GM23338 (cell line): ENCODE data around the gene SERGEF. TPM values are rescaled to one million over a fixed set of nuclear protein-coding genes. Genes with fewer than 3 reads are reported as not detected.

Experiments used
- ATAC-seq: fragments of 200-7000 bp; cut with Tn5 transposase; 3 replicates; pipeline ENCODE4 v1.9.1; 2020
- DNase-seq: peaks from one replicate; pipeline ENCODE4 v3.0.0-alpha.2; 2015; ENCODE audit warnings: low spot score
- H2AFZ ChIP-seq: fragments of 200-600 bp; sonication (generic); 2 replicates; pipeline ENCODE4 v1.8.0; 2016; ENCODE audit warnings: antibody characterized with exemption, mild to moderate bottlenecking, moderate library complexity
- H3F3A ChIP-seq: fragments of 200-600 bp; sonication (generic); replicated peaks from 2 replicates; pipeline ENCODE4 v1.8.0; 2017; ENCODE audit warnings: antibody characterized with exemption, mixed run types, low read depth
- H3K27ac ChIP-seq: fragments of 200-600 bp; sonication (generic); 2 replicates; pipeline ENCODE4 v1.6.1; 2016; ENCODE audit warnings: low read depth
- H3K27me3 ChIP-seq: fragments of 200-600 bp; sonication (generic); 2 replicates; pipeline ENCODE4 v1.8.0; 2016; ENCODE audit warnings: mild to moderate bottlenecking, mixed run types, moderate library complexity; ENCODE audit not compliant: insufficient read depth
- H3K36me3 ChIP-seq: fragments of 200-600 bp; sonication (generic); 2 replicates; pipeline ENCODE4 v1.8.0; 2016; ENCODE audit warnings: mild to moderate bottlenecking; ENCODE audit not compliant: insufficient read depth
- H3K4me1 ChIP-seq: fragments of 200-600 bp; sonication (generic); 2 replicates; pipeline ENCODE4 v1.8.0; 2016; ENCODE audit warnings: mild to moderate bottlenecking, moderate library complexity; ENCODE audit not compliant: insufficient read depth
- H3K4me2 ChIP-seq: fragments of 200-600 bp; sonication (generic); 2 replicates; pipeline ENCODE4 v1.7.1; 2017; ENCODE audit warnings: mixed run types
- H3K4me3 ChIP-seq: fragments of 200-600 bp; sonication (generic); 2 replicates; pipeline ENCODE4 v1.6.1; 2016; ENCODE audit warnings: mixed run types
- H3K79me2 ChIP-seq: fragments of 200-600 bp; sonication (generic); replicated peaks from 2 replicates; pipeline ENCODE4 v1.8.0; 2017; ENCODE audit warnings: mild to moderate bottlenecking; ENCODE audit not compliant: insufficient read depth
- H3K9me2 ChIP-seq: fragments of 200-600 bp; sonication (generic); 2 replicates; pipeline ENCODE4 v1.8.0; 2017; ENCODE audit not compliant: insufficient read depth
- H4K20me1 ChIP-seq: fragments of 200-600 bp; sonication (generic); replicated peaks from 2 replicates; pipeline ENCODE4 v1.8.0; 2017; ENCODE audit warnings: mild to moderate bottlenecking; ENCODE audit not compliant: insufficient read depth
- H3K27ac Mint-ChIP-seq: 2 replicates; pipeline ENCODE4 v1.8.0; 2020; ENCODE audit warnings: inconsistent platforms, mild to moderate bottlenecking, moderate library complexity, mixed read lengths
- H3K27me3 Mint-ChIP-seq: 3 replicates; pipeline ENCODE4 v1.8.0; 2022; ENCODE audit warnings: low read depth, mild to moderate bottlenecking, moderate library complexity, mixed read lengths, inconsistent platforms; ENCODE audit not compliant: insufficient read depth, poor library complexity
- H3K36me3 Mint-ChIP-seq: 3 replicates; pipeline ENCODE4 v1.8.0; 2021; ENCODE audit warnings: low read depth, mild to moderate bottlenecking, inconsistent platforms, moderate library complexity, mixed read lengths
- H3K4me1 Mint-ChIP-seq: 3 replicates; pipeline ENCODE4 v1.8.0; 2020; ENCODE audit warnings: mild to moderate bottlenecking, inconsistent platforms, mixed read lengths
- H3K4me3 Mint-ChIP-seq: 3 replicates; pipeline ENCODE4 v1.8.0; 2021; ENCODE audit warnings: moderate library complexity, mild to moderate bottlenecking, inconsistent platforms, mixed read lengths
- H3K9me3 Mint-ChIP-seq: 3 replicates; pipeline ENCODE4 v1.8.0; 2020; ENCODE audit warnings: moderate library complexity, mild to moderate bottlenecking, inconsistent platforms, mixed read lengths
- CTCF ChIP-seq, 2 experiments: fragments of 200-600 bp in 1 of 2; sonication (generic) in 1 of 2; conservative IDR thresholded peaks; 2 replicates each; pipeline versions ENCODE4 v1.5.1 to v1.6.1; 2016 to 2017; ENCODE audit warnings: antibody characterized with exemption in 2 of 2, low read depth in 2 of 2, mild to moderate bottlenecking in 2 of 2, moderate library complexity in 1 of 2
- EZH2 ChIP-seq: fragments of 200-600 bp; sonication (generic); IDR thresholded peaks from one replicate; pipeline ENCODE4 v1.8.0; 2017; ENCODE audit warnings: antibody characterized with exemption, mild to moderate bottlenecking, low read depth; ENCODE audit not compliant: unreplicated experiment
- EZH2phosphoT487 ChIP-seq: fragments of 200-600 bp; sonication (generic); IDR thresholded peaks from one replicate; pipeline ENCODE4 v1.8.1; 2018; ENCODE audit warnings: antibody characterized with exemption; ENCODE audit not compliant: unreplicated experiment
- JUNB ChIP-seq: IDR thresholded peaks from one replicate; pipeline ENCODE4 v1.6.1; 2016; ENCODE audit warnings: antibody characterized with exemption; ENCODE audit not compliant: unreplicated experiment
- NANOG ChIP-seq: IDR thresholded peaks from 2 replicates; pipeline ENCODE4 v1.6.1; 2016; ENCODE audit warnings: antibody characterized with exemption, borderline replicate concordance
- REST ChIP-seq: IDR thresholded peaks from one replicate; pipeline ENCODE4 v1.6.1; 2018; ENCODE audit warnings: antibody characterized with exemption; ENCODE audit not compliant: unreplicated experiment
- ZNF114 ChIP-seq: fragments of 250-450 bp; sonication (Bioruptor Pico); IDR thresholded peaks from 2 replicates; pipeline ENCODE4 v1.5.0; 2020; ENCODE audit warnings: mild to moderate bottlenecking, moderate library complexity
- ZNF331 ChIP-seq: fragments of 250-450 bp; sonication (Bioruptor Pico); IDR thresholded peaks from 2 replicates; pipeline ENCODE4 v1.5.0; 2020; ENCODE audit warnings: low read depth, mild to moderate bottlenecking, moderate library complexity
- ZNF462 ChIP-seq: fragments of 250-450 bp; sonication (Bioruptor Pico); IDR thresholded peaks from 2 replicates; pipeline ENCODE4 v1.5.0; 2020; ENCODE audit warnings: mild to moderate bottlenecking, moderate library complexity
- polyA plus RNA-seq: library from polyadenylated mRNA; unstranded; fragments of >200 nt; fragmentation: Nextera tagmentation; extraction: Ambion mirVana; gene quantifications from 2 replicates; pipeline ENCODE4 v1.2.1, GENCODE V29; 2016
- total RNA-seq: library from RNA; depleted of rRNA; stranded (reverse); fragments of >200 nt; shearing (Covaris generic); gene quantifications from 2 replicates; pipeline ENCODE4 v1.2.3, GENCODE V29; 2014

The SERGEF gene
- total and polyA plus RNA-seq, 2 experiments from 2014 or later = 24.2 to 27.9 TPM

- H3K79me2 ChIP-seq = no peaks in the 10 kb centered on the region
- peaks cover 13% of the 10 kb centered on the region for H3K36me3 Mint-ChIP-seq
- 0 out of 2 replicates have a peak, but pooled peaks cover 7% of the 10 kb centered on the region for H3K36me3 ChIP-seq
- no peak overlapping the region for H2AFZ ChIP-seq
- H3K4me3 Mint-ChIP-seq = no peak overlapping the region
- no peak overlapping the region for H3K27ac Mint-ChIP-seq
- H3K27me3 Mint-ChIP-seq = no peaks in the 10 kb centered on the region
- no peak overlapping the region for H3K4me2 ChIP-seq
- peaks cover 5% of the 10 kb centered on the region; the same call in 1 of the 2 replicates for H4K20me1 ChIP-seq
- peak; percentile 94 for ATAC-seq
- DNase-seq = peak; percentile 77
- H3K4me3 ChIP-seq = no peak overlapping the region
- peaks cover 13% of the 10 kb centered on the region for H3K4me1 ChIP-seq
- no peaks in the 10 kb centered on the region for H3K27me3 ChIP-seq
- TF ChIP-seq CTCF (conservative IDR thresholded peaks at IDR 0.05; ENCODE audit: low read depth in 2 of 2) = peak; percentile 66 to 77
- TF ChIP-seq NANOG = no peak
- H3F3A ChIP-seq = no peaks in the 10 kb centered on the region
- no peaks in the 10 kb centered on the region for H3K9me2 ChIP-seq
- no peak overlapping the region for H3K27ac ChIP-seq
- peaks cover 16% of the 10 kb centered on the region for H3K9me3 Mint-ChIP-seq
- peaks cover 18% of the 10 kb centered on the region for H3K4me1 Mint-ChIP-seq
These were observed 148.3 kb downstream of the SERGEF start for GRCh38 chr11:17864478-17864941.

DNA sequence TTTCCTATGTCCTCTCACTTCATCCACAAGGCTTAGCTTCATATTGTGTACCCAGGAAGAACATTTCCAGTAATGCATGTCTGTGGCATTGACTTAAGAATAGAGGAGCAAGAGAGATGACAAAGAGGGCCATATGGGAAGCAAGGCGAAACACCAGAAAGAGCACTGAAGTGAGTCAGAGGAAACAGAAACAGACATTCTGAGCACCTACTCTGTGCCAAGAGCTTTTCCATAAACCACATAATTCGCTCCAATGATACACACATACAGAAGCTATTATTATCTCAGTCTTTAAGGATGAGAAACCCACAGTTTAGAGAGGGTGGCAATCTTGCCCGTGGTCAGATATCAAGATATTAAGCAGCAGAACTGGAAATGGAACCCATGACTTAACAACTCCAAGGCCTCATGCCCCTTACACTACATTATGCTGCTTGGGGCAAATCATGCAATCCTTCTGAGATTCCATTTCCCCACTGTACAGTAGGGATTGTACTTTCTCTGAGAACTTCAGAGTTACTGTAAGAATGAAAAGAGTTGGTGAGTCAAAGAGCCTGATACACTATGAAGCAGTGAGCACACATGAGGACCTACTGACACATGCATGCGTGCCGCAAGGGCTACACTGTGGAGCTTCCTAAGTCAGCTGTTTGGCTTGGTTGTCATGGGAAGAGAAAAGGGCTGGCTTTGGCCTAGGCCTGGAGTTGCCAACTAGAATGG, 151.7 kb downstream of the SERGEF start:
- Histone ChIP-seq H3K27me3 (no peaks in the 10 kb centered on the region), H3K9me2 (no peaks in the 10 kb centered on the region), H4K20me1 (peaks cover 5% of the 10 kb centered on the region; the same call in 1 of the 2 replicates), H3K27ac (no peak overlapping the region), H3F3A (no peaks in the 10 kb centered on the region), H3K36me3 (no peaks in the 10 kb centered on the region), H2AFZ (no peak overlapping the region), H3K4me1 (peaks cover 13% of the 10 kb centered on the region), H3K4me3 (no peak overlapping the region), H3K79me2 (no peaks in the 10 kb centered on the region), H3K4me2 (no peak overlapping the region)
- DNase-seq = no peak
- peaks cover 18% of the 10 kb centered on the region for H3K4me1 Mint-ChIP-seq
- H3K9me3 Mint-ChIP-seq = no peaks in the 10 kb centered on the region
- no peak for ATAC-seq
- no peak overlapping the region for H3K4me3 Mint-ChIP-seq
- peaks cover 1% of the 10 kb centered on the region for H3K27me3 Mint-ChIP-seq
- no peak overlapping the region for H3K27ac Mint-ChIP-seq
- 0 out of 3 replicates have a peak, but pooled peaks cover 2% of the 10 kb centered on the region for H3K36me3 Mint-ChIP-seq
- TF ChIP-seq REST (no peak), EZH2 (no peak), ZNF114 (CRISPR knock-in tag) (no peak), ZNF462 (CRISPR knock-in tag) (no peak), ZNF331 (no peak), JUNB (no peak), NANOG (no peak), EZH2phosphoT487 (no peak)
